ENCODE data around the gene FNIP1.
"Not testable (repeated sequence)": the region's sequence is repeated elsewhere in the genome, so short reads cannot be mapped to it uniquely, and the experiment has no call there.

DNA sequence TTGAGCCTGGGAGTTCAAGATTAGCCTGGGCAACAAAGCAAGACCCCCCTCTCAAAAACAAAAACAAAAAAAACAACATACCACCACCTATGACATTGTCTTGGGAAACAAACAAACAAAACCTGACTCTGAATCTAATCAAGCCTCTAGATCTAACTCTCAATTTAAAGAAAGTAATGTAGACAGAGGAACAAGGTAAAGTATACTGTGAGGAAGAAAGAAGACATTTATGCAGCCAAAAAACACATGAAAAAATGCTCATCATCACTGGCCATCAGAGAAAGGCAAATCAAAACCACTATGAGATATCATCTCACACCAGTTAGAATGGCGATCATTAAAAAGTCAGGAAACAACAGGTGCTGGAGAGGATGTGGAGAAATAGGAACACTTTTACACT is 18.7 kb downstream of the FNIP1 start:
- not testable (repeated sequence) for TF ChIP-seq CTCF (IDR thresholded peaks at IDR 0.05 in 8 of 11, conservative IDR thresholded peaks at IDR 0.05 in 3 of 11); POLR2A (IDR thresholded peaks at IDR 0.05)

Measured in spleen (tissue), 7 donors.